Testis (tissue), 2 donors: ENCODE results near the gene CCDC188.

Experiments used
- POLR2A ChIP-seq: fragments of 450-650 bp; IDR thresholded peaks from one replicate; pipeline ENCODE4 v1.6.1; 2017; ENCODE audit warnings: antibody characterized with exemption, mild to moderate bottlenecking, moderate library complexity
- TF ChIP-seq, protein P1 (sequence below), 3 experiments: fragments of 450-650 bp in 2 of 3; fragments of 200-600 bp in 1 of 3; sonication (generic) in 1 of 3; IDR thresholded peaks; one replicate each; pipeline ENCODE4 v1.5.1; 2016 to 2019; ENCODE audit warnings: antibody characterized with exemption in 3 of 3, mild to moderate bottlenecking in 2 of 3, moderate library complexity in 1 of 3

DNA sequence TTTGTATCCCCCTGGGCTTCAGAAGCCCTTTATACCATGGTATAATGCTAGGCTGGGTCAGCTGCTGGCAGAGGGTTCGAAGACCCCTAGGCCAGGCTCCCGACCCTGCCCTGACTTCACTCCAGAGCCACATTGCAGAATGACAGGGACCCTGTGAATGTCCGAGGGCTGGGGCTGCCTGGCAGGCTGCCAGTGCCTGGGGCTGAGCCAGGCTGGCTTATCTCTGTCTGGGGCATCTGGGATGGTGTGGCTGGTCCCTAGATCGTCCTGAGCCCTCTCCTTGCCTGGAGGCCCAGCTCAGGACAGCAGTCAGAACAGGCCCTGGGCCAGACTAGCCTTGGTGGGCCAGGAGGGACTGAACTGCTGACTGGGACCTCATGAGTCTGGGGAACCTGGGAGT is 15.6 kb downstream of the CCDC188 start:
- TF ChIP-seq, protein P1, sequence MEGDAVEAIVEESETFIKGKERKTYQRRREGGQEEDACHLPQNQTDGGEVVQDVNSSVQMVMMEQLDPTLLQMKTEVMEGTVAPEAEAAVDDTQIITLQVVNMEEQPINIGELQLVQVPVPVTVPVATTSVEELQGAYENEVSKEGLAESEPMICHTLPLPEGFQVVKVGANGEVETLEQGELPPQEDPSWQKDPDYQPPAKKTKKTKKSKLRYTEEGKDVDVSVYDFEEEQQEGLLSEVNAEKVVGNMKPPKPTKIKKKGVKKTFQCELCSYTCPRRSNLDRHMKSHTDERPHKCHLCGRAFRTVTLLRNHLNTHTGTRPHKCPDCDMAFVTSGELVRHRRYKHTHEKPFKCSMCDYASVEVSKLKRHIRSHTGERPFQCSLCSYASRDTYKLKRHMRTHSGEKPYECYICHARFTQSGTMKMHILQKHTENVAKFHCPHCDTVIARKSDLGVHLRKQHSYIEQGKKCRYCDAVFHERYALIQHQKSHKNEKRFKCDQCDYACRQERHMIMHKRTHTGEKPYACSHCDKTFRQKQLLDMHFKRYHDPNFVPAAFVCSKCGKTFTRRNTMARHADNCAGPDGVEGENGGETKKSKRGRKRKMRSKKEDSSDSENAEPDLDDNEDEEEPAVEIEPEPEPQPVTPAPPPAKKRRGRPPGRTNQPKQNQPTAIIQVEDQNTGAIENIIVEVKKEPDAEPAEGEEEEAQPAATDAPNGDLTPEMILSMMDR (IDR thresholded peaks at IDR 0.05): no peak
- TF ChIP-seq POLR2A: no peak
